ENCODE data around the gene ZFAND5. TPM values are rescaled to one million over a fixed set of nuclear protein-coding genes. Genes with fewer than 3 reads are reported as not detected.

Gene ZFAND5
- total RNA-seq, 1 experiment from 2014 or later = 185 TPM

DNA sequence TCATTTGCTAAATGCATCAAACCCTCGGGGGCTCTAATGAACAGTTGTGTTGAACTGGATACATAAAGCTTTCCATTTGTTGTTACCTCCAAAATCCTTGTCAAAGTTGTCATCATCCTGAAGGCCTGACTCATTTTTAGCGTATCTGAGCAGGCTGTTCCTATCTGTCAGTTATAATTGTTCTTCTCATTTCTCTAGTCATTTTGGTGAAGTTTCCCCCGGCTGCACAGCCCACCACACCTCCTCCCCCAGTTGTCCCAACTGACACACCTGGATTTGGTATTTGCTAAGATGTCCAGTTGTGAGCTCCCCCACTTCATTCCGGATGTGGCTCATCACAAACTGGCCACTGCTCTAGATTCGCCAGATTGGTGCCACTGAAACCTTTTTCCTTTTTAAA lies 27.7 kb downstream of the ZFAND5 start:
- H3K27ac ChIP-seq (ENCODE audit: low read length) = no peak overlapping the region
- no peaks in the 10 kb centered on the region for H3K9me3 ChIP-seq (ENCODE audit: control insufficient read depth, insufficient read depth, low read depth, low read length)
- H3K4me1 ChIP-seq (ENCODE audit: control insufficient read depth, insufficient read depth, low read length) = no peaks in the 10 kb centered on the region
- H3K27me3 ChIP-seq (ENCODE audit: control insufficient read depth, insufficient read depth, low read length) = no peaks in the 10 kb centered on the region
- no TSS peak for BruUV-seq (replicated peaks)
- DNase-seq (ENCODE audit: low read depth, low spot score) (no peak), ATAC-seq (no peak)
- CTCF ChIA-PET = no interaction called here
- in situ Hi-C loops (cut with HindIII; ENCODE audit: low pct_unique_long_range_greater_than_20kb, low sequenced_read_pairs) (no loop called here), intact Hi-C loops (cut with micrococcal nuclease; ENCODE audit: unreplicated experiment) (no loop called here)
- no peak overlapping the region for H3K4me3 ChIP-seq (ENCODE audit: low read depth in 2 of 2, low read length in 2 of 2)
- POLR2A ChIA-PET = no interaction called here
- TF ChIP-seq, protein P1, sequence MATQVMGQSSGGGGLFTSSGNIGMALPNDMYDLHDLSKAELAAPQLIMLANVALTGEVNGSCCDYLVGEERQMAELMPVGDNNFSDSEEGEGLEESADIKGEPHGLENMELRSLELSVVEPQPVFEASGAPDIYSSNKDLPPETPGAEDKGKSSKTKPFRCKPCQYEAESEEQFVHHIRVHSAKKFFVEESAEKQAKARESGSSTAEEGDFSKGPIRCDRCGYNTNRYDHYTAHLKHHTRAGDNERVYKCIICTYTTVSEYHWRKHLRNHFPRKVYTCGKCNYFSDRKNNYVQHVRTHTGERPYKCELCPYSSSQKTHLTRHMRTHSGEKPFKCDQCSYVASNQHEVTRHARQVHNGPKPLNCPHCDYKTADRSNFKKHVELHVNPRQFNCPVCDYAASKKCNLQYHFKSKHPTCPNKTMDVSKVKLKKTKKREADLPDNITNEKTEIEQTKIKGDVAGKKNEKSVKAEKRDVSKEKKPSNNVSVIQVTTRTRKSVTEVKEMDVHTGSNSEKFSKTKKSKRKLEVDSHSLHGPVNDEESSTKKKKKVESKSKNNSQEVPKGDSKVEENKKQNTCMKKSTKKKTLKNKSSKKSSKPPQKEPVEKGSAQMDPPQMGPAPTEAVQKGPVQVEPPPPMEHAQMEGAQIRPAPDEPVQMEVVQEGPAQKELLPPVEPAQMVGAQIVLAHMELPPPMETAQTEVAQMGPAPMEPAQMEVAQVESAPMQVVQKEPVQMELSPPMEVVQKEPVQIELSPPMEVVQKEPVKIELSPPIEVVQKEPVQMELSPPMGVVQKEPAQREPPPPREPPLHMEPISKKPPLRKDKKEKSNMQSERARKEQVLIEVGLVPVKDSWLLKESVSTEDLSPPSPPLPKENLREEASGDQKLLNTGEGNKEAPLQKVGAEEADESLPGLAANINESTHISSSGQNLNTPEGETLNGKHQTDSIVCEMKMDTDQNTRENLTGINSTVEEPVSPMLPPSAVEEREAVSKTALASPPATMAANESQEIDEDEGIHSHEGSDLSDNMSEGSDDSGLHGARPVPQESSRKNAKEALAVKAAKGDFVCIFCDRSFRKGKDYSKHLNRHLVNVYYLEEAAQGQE (IDR thresholded peaks at IDR 0.05; ENCODE audit: insufficient read depth in 1 of 2, low read depth in 2 of 2, low read length in 1 of 2) = no peak
- TF ChIP-seq TCF7L2 (IDR thresholded peaks at IDR 0.05; ENCODE audit: low read depth, low read length) (no peak), SIN3A (IDR thresholded peaks at IDR 0.05; ENCODE audit: borderline replicate concordance, insufficient read depth, low read depth, low read length) (no peak)
- TF ChIP-seq, protein P2, sequence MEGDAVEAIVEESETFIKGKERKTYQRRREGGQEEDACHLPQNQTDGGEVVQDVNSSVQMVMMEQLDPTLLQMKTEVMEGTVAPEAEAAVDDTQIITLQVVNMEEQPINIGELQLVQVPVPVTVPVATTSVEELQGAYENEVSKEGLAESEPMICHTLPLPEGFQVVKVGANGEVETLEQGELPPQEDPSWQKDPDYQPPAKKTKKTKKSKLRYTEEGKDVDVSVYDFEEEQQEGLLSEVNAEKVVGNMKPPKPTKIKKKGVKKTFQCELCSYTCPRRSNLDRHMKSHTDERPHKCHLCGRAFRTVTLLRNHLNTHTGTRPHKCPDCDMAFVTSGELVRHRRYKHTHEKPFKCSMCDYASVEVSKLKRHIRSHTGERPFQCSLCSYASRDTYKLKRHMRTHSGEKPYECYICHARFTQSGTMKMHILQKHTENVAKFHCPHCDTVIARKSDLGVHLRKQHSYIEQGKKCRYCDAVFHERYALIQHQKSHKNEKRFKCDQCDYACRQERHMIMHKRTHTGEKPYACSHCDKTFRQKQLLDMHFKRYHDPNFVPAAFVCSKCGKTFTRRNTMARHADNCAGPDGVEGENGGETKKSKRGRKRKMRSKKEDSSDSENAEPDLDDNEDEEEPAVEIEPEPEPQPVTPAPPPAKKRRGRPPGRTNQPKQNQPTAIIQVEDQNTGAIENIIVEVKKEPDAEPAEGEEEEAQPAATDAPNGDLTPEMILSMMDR (IDR thresholded peaks at IDR 0.05) = no peak
- no peaks in the 10 kb centered on the region for H3K36me3 ChIP-seq (ENCODE audit: control insufficient read depth, insufficient read depth, low read length)

DNA sequence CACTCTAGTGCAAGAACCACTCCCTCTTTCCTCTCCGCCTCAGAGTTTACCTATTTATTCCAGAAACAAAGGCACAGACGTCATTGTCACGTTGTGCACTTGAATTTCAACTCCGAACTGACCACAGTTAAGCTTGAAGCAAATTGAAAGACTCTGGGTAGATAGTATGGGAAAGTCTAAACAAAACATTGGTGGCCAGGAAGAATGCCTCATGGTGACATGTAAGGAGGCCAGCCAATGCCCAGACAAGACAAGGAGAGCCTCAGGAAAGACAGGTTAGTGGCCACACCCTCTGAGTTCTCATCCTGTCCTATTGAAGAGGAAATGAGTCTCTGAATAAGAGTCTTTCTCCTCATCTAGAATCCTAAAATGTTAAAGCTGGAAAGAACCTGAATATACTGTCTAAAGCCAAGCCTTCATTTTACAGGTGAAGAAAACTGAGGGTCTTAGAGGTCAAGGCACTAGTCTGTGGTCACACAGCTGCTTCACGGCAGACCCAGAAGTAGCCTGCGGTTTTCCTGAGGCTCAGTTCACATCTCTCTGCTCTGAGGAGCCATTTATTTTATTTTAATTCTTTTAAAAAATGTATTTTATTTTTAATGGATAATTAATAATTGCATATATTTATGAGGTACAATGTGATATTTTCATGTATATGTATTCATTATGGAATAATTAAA lies 30.2 kb downstream of the ZFAND5 start:
- no peak for ATAC-seq
- in situ Hi-C loops (cut with HindIII; ENCODE audit: low pct_unique_long_range_greater_than_20kb, low sequenced_read_pairs) = no loop called here
- no peak for DNase-seq (ENCODE audit: low read depth, low spot score)
- no peaks in the 10 kb centered on the region for H3K27me3 ChIP-seq (ENCODE audit: control insufficient read depth, insufficient read depth, low read length)
- TF ChIP-seq TCF7L2 (IDR thresholded peaks at IDR 0.05; ENCODE audit: low read depth, low read length) (no peak), POLR2AphosphoS5 (IDR thresholded peaks at IDR 0.05; ENCODE audit: low read depth, low read length) (no peak), SIN3A (IDR thresholded peaks at IDR 0.05; ENCODE audit: borderline replicate concordance, insufficient read depth, low read depth, low read length) (no peak)
- TF ChIP-seq, protein P2 (IDR thresholded peaks at IDR 0.05) = no peak
- TF ChIP-seq, protein P1 (IDR thresholded peaks at IDR 0.05; ENCODE audit: insufficient read depth in 1 of 2, low read depth in 2 of 2, low read length in 1 of 2) = no peak
- ChIA-PET POLR2A (no interaction called here), CTCF (no interaction called here)
- no peak overlapping the region for H3K4me3 ChIP-seq (ENCODE audit: low read depth in 2 of 2, low read length in 2 of 2)
- no peaks in the 10 kb centered on the region for H3K4me1 ChIP-seq (ENCODE audit: control insufficient read depth, insufficient read depth, low read length)
- no TSS peak for BruUV-seq (replicated peaks)
- H3K9me3 ChIP-seq (ENCODE audit: control insufficient read depth, insufficient read depth, low read depth, low read length) = no peaks in the 10 kb centered on the region
- no peak overlapping the region for H3K27ac ChIP-seq (ENCODE audit: low read length)
- no peaks in the 10 kb centered on the region for H3K36me3 ChIP-seq (ENCODE audit: control insufficient read depth, insufficient read depth, low read length)
- intact Hi-C loops (cut with micrococcal nuclease; ENCODE audit: unreplicated experiment) = no loop called here
